PC-9 (cell line): Measurements from ENCODE around the gene DMBT1. TPM values are rescaled to one million over a fixed set of nuclear protein-coding genes. Genes with fewer than 3 reads are reported as not detected.

ENCODE experiments used
- BruUV-seq: library from RNA; stranded (reverse); fragments of 400-500 nt; replicated peaks from 2 replicates; lab custom pipeline; 2021; lab: Mats Ljungman, UMichigan
- CTCF ChIA-PET: fragments of 300-600 bp; sonication (Branson Sonifier 250); formaldehyde crosslinking; loops from one replicate; lab custom pipeline; 2022; ENCODE audit warnings: antibody characterized with exemption; lab: Charles Lee
- POLR2A ChIA-PET: fragments of 300-600 bp; sonication (Branson Sonifier 250); formaldehyde crosslinking; loops from one replicate; lab custom pipeline; 2022; ENCODE audit warnings: antibody characterized with exemption; ENCODE audit not compliant: unreplicated experiment; lab: Charles Lee
- DNase-seq, 2 experiments: peaks; one replicate each; pipeline versions ENCODE4 v3.0.0 to v3.0.0-alpha.2; 2015 to 2022; ENCODE audit warnings: mixed read lengths in 1 of 2
- H2AFZ ChIP-seq: fragments of 200-600 bp; sonication (generic); 2 replicates; pipeline ENCODE4 v1.8.1; 2017; ENCODE audit warnings: antibody characterized with exemption
- H3F3A ChIP-seq: fragments of 200-600 bp; sonication (generic); 2 replicates; pipeline ENCODE4 v1.8.1; 2017; ENCODE audit warnings: antibody characterized with exemption, mild to moderate bottlenecking, low read depth; ENCODE audit not compliant: insufficient read depth
- H3K27ac ChIP-seq: fragments of 200-600 bp; sonication (generic); 2 replicates; pipeline ENCODE4 v1.6.1; 2016; ENCODE audit warnings: mixed run types
- H3K27me3 ChIP-seq: fragments of 200-600 bp; sonication (generic); 2 replicates; pipeline ENCODE4 v1.6.1; 2016; ENCODE audit warnings: low read depth, mixed run types; ENCODE audit not compliant: insufficient read depth
- H3K36me3 ChIP-seq: fragments of 200-600 bp; sonication (generic); 2 replicates; pipeline ENCODE4 v1.6.1; 2016; ENCODE audit warnings: low read depth, mixed run types
- H3K4me1 ChIP-seq: fragments of 200-600 bp; sonication (generic); replicated peaks from 2 replicates; pipeline ENCODE4 v1.6.1; 2016; ENCODE audit warnings: mixed run types; ENCODE audit not compliant: insufficient read depth
- H3K4me2 ChIP-seq: fragments of 200-600 bp; sonication (generic); 2 replicates; pipeline ENCODE4 v1.6.1; 2017; ENCODE audit warnings: mixed run types
- H3K4me3 ChIP-seq: fragments of 200-600 bp; sonication (generic); 2 replicates; pipeline ENCODE4 v1.6.1; 2016; ENCODE audit warnings: mixed run types
- H3K79me2 ChIP-seq: fragments of 200-600 bp; sonication (generic); 2 replicates; pipeline ENCODE4 v1.6.1; 2017; ENCODE audit warnings: low read depth, mixed run types
- H3K9me2 ChIP-seq: fragments of 200-600 bp; sonication (generic); 2 replicates; pipeline ENCODE4 v1.8.1; 2017; ENCODE audit warnings: mild to moderate bottlenecking; ENCODE audit not compliant: insufficient read depth
- H3K9me3 ChIP-seq: fragments of 200-600 bp; sonication (generic); 2 replicates; pipeline ENCODE4 v1.8.1; 2016; ENCODE audit warnings: low read depth; ENCODE audit not compliant: insufficient read depth
- H4K20me1 ChIP-seq: fragments of 200-600 bp; sonication (generic); 2 replicates; pipeline ENCODE4 v1.8.1; 2017; ENCODE audit not compliant: insufficient read depth
- CTCF ChIP-seq: fragments of 200-600 bp; sonication (generic); conservative IDR thresholded peaks from 2 replicates; pipeline ENCODE4 v1.6.1; 2017; ENCODE audit warnings: mixed run types, antibody characterized with exemption, mild to moderate bottlenecking, moderate library complexity
- EZH2 ChIP-seq: fragments of 200-600 bp; sonication (generic); IDR thresholded peaks from 2 replicates; pipeline ENCODE4 v1.8.0; 2017; ENCODE audit warnings: antibody characterized with exemption, low read depth
- intact Hi-C: fragments of 100-400 bp; cut with micrococcal nuclease; formaldehyde crosslinking; loops from one replicate; pipeline ENCODE4 v1.10.0; 2022; ENCODE audit not compliant: unreplicated experiment
- total RNA-seq: library from RNA; stranded (reverse); gene quantifications from 2 replicates; pipeline ENCODE4 v1.2.3, GENCODE V29; 2021

DMBT1 gene
- total RNA-seq, 1 experiment from 2014 or later, result 0.98 TPM

- intact Hi-C loops, result no loop called here
- no peaks in the 10 kb centered on the region for H3K79me2 ChIP-seq
- H3F3A ChIP-seq, result no peaks in the 10 kb centered on the region
- no peak for DNase-seq
- ChIA-PET POLR2A (no interaction called here), CTCF (no interaction called here)
- H4K20me1 ChIP-seq, result no peaks in the 10 kb centered on the region
- no peaks in the 10 kb centered on the region for H3K36me3 ChIP-seq
- no TSS peak for BruUV-seq
- no peak overlapping the region for H2AFZ ChIP-seq
- H3K4me1 ChIP-seq, result no peaks in the 10 kb centered on the region
- no peak for TF ChIP-seq EZH2
- TF ChIP-seq CTCF, result no peak
- H3K27ac ChIP-seq, result no peak overlapping the region
- H3K4me3 ChIP-seq, result no peak overlapping the region
- no peak overlapping the region for H3K4me2 ChIP-seq
- H3K9me2 ChIP-seq, result no peaks in the 10 kb centered on the region
- no peaks in the 10 kb centered on the region for H3K9me3 ChIP-seq
- peaks cover 74% of the 10 kb centered on the region for H3K27me3 ChIP-seq
Observed at GRCh38 chr10:122665946-122666345, 105.4 kb downstream of the DMBT1 start.

GRCh38 chr10:122669045-122669444 lies 108.5 kb downstream of the DMBT1 start:
- no peaks in the 10 kb centered on the region for H4K20me1 ChIP-seq

GRCh38 chr10:122669842-122670241 lies 109.3 kb downstream of the DMBT1 start:
- Histone ChIP-seq H3K27ac (no peak overlapping the region), H3K4me3 (no peak overlapping the region), H3K27me3 (peaks cover 46% of the 10 kb centered on the region), H3K4me2 (no peak overlapping the region), H4K20me1 (no peaks in the 10 kb centered on the region), H3K4me1 (no peaks in the 10 kb centered on the region), H2AFZ (no peak overlapping the region), H3K36me3 (no peaks in the 10 kb centered on the region), H3K9me3 (no peaks in the 10 kb centered on the region), H3K79me2 (no peaks in the 10 kb centered on the region), H3F3A (no peaks in the 10 kb centered on the region), H3K9me2 (no peaks in the 10 kb centered on the region)
- intact Hi-C loops, result no loop called here
- no TSS peak for BruUV-seq
- DNase-seq, result no peak
- ChIA-PET CTCF (no interaction called here), POLR2A (no interaction called here)
- TF ChIP-seq CTCF (no peak), EZH2 (no peak)

More at GRCh38 chr10:122669045-122669444, 108.5 kb downstream of the DMBT1 start:
- Histone ChIP-seq H3K4me1 (no peaks in the 10 kb centered on the region), H3K9me2 (no peaks in the 10 kb centered on the region), H3K79me2 (no peaks in the 10 kb centered on the region), H3K36me3 (no peaks in the 10 kb centered on the region), H3K27me3 (peaks cover 49% of the 10 kb centered on the region), H3K27ac (no peak overlapping the region), H3K4me3 (no peak overlapping the region), H3F3A (no peaks in the 10 kb centered on the region), H2AFZ (no peak overlapping the region), H3K9me3 (no peaks in the 10 kb centered on the region), H3K4me2 (no peak overlapping the region)
- intact Hi-C loops, result no loop called here
- ChIA-PET POLR2A (no interaction called here), CTCF (no interaction called here)
- no TSS peak for BruUV-seq
- TF ChIP-seq CTCF (no peak), EZH2 (no peak)
- DNase-seq, result no peak
